GM21360 (cell line): Measurements from ENCODE around the gene WNT9A.

ENCODE experiments used
- ATAC-seq: cut with Tn5 transposase; IDR thresholded peaks from one replicate; pipeline ENCODE4 v1.9.1; 2021; ENCODE audit warnings: mild to moderate bottlenecking, moderate library complexity; ENCODE audit not compliant: unreplicated experiment

Gene WNT9A

DNA sequence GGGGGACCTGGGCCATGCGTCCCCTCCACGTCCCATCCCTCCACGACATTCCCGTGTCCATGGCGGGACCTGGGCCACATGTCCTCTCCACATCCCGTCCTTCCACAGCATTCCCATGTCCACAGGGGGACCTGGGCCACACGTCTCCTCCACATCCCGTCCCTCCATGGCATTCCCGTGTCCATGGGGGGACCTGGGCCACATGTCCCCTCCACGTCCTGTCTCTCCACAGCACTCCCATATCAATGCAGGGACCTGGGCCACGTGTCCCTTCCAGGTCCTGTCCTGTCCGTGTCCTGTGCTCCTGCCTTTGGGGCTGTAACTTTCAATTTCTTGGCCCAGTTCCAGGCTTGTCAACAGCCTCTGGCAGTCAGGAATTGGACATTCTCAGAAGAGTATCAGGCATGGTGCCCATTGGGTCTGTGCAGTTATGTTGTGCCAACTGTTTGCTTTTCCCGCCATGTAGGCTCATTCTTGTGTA lies 47.1 kb downstream of the WNT9A start:
- ATAC-seq, result no peak

DNA sequence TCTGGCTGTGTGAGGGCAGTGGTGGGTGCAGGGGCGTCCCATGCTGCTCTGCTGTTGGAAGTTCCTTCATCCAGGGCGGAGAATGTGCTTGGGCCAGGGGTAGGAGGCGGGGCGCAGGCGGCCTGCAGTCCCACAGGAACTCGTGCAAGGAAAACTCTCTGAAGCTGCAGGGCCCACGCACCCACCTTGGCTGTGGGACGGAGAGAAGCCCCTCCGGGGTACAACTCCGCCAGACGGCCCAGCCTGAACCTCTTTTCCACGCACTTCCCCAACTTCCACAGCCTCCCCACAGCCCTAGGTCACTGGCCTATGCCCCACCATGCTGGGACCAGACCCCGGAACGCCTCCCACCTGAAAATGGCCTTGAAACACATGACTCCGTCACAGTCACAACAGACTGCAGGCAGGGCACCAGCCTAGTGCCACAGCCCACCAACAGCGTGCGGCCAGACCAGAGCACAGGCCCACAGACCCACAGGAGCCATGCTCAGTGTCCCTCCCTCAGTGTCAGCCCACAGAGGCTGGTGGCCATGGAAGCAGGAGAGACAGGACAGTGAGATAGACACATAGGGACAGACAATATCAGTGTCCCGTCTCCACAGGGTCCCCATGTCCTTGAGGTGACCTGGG lies 47.8 kb downstream of the WNT9A start:
- ATAC-seq, result no peak

DNA sequence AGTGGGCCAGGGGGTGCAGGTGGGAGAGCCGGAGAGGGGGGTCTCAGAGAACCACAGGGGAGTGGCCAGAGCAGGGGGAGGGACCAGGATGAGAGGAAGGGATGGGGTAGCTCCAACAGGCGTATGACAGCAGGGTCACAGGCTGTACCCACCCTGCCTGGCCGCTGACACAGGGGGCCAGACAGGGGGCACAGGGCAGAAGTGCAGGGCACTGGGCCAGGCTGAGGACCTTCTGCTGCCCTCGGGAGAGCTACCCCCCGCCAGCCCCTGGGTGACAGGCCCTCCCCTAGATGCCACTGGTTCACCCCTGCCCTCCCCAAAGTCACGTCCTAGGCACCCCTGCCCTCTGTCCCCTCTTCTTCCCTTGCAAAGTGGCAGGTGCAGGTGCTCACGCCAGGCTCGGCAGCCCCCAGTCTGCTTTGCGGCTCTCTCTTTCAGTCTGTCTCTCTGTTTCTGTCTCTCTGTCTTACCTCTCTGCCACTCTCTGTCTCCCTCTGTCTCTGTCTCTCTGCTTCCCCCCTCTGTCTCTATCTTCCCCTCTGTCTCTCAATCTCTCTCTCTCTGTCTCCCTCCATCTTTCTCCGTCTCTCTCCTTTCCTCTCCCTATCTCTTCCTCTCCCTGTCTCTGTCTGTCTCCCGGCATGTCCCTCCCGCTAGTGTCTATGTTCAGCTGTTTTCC lies 48.5 kb downstream of the WNT9A start:
- no peak for ATAC-seq

DNA sequence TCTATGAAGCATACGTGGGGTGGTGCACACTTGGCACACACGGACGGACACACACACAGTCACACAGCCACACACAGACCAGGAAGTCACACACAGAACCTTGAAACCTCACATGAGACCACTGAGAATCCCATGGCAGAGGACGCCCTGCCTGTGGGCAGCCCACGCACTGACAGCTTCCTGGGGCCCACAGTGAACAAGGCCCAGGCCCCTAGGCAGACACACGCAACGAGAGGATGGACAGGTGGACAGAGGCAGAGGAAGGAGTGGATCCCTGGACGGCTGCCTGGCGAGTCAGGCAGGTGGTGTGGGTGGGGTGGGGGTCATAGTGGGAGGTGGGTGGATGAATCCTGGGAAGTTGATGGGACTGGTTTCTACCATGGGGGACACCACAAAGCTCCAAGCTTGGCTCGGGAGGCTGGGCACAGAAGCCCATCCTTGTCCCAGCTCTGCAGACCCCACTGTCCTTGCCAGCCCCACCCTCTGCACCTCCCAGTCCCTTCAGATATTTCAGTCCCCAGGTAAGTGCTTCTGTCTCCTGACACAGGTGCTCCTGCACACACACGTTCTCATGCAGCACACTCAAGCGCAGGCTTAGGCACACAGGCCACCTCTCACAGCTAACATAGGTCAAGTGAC lies 49.1 kb downstream of the WNT9A start:
- ATAC-seq, result no peak

DNA sequence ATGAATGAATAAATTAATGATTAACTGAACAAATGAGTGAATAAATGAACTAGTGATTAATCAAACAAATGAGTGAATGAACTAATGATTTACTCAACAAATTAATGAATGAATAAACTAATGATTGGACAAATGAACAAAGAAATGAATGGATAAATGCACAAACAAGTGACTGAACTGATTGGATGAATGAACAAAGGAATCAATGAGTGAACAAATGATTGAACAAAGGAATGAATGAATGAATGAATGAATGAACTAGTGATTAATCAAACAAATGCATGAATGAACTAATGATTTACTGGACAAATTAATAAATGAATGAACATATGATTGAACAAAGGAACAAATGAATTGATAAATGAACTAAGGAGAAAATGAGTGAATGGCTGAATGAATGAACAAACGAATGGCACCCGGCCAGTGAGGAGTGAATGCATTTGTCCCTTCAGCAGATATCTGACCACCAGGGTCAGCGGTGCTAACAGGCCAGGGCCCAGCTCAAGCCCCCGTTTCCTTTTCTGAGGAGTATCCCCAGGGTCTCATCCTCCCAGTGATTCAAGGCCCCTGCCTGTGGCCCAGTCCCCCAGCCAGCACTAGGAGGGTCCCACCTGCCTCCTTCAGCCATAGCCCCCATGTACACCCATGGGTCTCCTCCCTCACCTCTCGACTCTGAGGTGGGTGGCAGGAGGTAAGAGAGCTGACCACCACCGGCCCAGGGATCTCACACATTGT lies 49.9 kb downstream of the WNT9A start:
- ATAC-seq, result no peak

DNA sequence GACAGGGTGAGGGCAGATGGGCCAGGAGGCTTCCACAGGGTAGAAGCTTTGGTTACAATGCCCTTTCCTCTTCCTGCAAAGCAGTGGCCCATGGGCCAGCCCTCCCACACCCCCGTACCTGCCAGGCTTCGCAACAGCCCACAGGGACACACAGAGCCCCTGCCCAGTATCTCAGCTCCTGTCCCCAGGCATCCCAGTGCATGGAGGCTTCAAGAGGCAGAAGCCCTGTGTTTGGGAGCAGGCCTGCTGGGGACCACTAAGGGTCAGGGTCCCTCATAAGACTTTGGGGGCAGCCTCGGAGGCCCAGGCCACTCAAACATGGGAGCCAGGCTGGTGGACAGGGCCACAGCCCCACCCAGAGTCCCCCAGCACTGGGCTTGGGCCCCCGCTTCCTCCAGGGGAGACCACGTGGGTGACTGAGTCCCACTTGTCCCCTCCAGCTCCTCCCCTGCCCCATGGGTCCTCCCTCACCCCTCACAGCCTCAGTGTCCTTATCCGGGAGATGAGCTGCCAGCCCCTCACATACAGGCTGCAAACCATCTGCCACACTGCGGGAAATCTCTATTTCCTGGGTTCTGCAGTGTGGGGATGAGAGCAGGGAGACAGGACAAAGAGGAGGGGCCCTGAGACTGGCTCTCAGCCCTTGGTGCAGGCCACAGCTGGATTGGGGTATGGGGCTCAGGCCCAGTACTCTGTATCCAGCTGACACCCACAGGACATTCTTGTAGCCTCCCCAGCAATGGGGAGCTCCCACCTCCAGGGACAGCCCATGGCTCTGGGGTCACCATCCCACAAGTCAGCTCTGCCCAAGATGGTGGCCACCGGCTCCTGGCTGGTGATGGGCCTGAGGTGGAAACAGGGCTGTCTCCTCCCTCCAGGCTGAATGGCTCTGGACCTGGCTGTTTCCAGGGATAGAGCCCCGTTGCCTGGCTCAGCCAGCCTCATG lies 50.7 kb downstream of the WNT9A start:
- ATAC-seq, result no peak

DNA sequence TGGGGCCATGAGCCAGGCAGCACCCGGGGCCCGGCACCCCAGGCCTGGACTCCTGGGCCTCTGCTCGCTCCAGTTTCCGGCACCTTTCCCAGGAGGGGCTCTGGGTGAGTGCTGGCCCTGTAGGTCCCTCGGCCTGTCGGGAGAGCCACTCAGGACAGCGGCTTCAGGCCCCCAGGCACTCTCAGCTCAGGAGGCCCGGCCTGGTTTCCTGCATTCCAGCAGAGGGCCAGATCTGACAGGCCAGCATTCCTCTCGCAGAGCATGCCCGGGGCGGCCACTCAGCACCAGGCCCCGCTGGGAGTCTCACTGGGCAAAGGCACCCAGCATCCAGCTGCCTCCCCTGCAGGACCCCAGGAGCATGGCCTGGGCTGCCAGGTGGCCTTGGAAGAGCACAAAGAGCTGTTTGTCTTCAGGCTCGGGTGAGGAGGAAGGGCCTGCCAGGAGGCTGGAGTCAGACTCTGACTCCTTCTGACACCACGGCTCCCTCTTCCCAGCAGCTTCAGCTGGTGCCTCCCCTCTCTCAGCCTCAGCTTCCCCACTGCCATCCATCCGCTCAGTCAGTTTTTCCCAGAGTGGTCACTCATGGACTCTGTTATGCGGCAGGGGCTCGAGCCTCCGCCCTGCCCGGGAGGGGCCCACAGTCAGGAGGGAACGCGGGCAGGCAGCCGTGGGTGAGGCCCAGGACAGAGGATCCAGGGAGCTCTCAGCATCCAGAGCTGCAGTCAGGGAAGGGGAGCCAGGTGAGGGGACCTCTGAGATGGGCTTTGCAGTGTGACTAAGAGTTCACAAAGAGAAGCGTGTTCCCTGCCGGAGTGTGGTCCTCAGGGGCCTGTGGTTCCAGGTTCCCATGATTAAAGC lies 51.7 kb downstream of the WNT9A start:
- ATAC-seq, result no peak

DNA sequence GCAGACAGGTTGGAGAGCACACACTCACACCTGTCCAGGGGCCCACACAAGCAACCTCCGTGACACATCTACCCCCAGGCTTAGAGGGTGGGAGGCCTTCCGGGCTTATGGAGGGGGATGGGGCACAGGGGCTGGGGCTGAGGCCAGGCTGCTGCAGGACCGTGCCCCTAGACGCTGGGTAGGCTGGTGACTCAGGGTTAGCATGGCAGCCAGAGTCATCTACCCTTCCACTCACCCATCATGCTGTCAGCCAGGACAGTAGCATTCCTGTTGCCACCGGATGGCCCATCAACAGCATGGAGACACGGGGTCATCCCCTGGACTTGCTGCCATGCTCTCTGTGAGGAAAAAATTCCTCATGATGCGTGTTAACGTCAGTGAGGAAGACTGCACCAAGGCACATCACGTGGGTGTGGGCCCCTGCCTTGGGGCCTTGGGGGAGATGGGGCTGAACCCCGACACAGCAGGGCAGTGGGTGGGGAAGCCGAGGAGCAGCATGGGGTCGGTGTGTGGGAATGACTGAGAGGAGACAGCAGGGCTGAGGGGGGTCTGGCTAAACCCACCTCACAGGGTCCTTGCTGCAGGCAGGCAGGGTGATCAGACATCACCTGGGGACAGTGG lies 52.8 kb downstream of the WNT9A start:
- ATAC-seq, result no peak

DNA sequence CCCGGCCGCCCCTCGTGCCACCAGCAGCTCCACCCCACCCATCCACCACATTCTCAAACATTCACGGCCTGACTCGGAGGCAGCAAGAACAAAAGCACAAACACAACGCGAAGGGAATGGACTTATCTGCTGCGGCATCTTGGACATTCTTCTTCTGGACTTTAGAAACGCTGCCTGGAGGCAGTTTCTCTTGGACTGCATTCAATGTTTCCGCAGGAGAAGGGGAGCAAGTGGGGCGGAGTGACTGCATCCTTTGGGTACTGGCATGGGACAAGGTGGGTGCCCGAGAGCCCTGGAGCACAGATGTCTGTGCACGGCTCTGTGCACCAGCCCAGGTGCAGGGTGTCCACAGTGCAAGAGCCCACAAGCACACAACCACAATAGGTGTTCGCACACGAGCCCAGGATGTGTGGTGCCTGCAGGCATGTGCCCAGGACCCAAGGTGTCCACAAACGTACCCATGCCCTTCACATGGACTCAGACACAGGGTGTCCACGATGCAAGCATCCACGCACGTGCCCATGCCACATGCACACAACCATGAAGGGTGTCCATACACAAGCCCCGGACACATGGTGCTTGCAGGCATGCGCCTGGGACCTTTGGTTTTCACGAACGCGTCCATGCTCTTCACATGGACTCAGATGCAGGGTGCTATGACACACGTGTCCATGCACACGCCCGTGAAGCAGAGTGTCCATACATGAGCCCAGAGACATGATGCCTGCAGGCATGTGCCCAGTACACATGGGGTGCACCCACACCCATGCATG lies 53.6 kb downstream of the WNT9A start:
- no peak for ATAC-seq

DNA sequence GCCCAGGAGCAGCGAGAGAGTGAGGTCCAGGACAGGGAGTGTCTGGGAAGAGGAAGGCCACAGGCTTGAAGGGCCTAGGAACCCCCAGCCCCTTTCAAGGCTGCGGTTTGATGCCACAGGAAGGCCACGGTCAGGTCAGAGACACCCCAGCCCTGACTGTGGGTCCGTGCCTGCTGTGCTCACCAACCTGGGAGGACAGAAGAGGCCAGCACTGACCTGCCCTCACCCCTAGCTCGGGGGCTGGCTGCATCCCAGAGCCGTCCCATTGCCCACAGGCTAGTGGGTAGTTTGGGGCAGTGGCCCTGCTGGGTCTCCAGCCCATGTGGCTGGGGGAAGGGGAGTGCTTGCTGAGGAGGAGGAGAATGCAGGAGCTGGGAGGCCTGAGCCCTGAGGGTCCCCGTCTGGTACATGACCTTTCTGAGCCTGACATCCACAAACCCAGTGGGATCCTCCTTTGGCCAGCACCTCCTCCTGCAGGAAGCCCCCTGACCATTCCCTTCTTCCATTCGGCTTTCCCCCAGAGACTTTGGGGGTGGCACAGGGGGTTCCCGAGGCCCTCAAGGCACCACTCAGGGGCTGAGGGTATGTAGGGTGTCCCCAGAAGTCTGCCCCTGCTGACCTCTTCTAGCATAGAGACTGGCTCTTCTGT lies 54.3 kb downstream of the WNT9A start:
- ATAC-seq, result no peak

DNA sequence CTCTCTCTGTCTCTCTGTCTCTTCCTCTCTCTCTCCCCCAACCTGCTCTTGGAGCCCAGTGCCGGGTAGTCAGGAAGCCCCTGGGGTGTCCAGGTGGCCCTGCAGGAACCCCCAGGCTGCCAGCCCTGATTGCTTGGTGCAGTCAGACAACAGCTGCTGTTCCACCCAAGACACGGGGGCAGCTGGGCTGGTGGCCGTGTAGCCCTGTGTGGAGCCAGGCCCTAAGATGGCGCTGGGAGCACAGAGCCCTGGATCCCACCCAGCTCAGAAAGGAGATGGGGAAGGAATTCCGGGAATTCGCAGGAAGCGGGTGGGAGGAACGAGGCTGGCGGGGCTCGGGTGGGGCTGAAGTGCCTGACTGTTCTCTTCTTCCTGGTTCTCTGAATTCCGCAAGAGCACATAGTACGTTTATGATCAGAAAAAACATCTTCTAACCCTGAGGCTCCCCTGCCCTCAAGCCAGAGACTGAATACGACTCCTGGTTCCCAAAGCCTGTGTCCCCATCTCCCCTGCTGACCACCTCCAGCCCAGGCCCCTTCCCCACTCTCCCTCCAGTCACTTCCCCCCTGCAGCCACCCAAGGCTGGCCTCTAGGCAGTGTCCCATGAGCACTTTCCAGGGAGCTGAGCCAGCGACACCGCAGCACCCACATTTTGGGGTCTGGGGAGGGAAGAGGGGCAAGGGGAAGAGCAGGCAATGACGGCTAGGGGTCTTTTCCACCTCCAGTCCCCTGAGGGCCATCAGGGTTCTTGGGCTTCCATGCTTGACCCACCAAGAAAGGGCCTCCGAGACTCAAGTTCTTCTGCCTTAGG lies 55.0 kb downstream of the WNT9A start:
- ATAC-seq, result no peak

DNA sequence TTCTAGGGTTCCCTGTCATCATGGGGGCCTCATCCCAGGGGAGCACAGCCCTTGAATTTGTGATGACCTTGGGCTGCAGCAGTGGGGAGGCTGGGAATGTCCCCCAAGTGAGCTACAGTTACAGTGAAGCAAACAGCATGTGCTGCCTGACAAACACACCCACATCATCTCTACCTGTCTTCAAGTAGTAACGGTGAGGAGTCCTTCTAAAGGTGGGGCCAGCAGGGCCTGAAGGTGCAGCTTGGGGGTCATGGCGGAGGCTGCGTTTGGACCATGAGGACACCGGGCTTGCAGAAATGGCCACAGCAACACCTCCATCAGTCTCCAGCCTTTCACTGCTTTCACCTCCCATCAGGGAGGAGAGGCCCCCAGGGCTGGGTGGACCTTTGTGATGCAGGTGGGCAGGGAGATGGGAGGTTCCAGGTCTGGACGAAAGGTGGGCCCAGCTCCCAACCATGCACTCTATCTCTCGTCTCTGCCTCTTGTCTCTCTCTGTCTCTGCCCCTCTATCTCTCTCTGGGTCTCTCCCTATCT lies 55.7 kb downstream of the WNT9A start:
- ATAC-seq, result no peak

DNA sequence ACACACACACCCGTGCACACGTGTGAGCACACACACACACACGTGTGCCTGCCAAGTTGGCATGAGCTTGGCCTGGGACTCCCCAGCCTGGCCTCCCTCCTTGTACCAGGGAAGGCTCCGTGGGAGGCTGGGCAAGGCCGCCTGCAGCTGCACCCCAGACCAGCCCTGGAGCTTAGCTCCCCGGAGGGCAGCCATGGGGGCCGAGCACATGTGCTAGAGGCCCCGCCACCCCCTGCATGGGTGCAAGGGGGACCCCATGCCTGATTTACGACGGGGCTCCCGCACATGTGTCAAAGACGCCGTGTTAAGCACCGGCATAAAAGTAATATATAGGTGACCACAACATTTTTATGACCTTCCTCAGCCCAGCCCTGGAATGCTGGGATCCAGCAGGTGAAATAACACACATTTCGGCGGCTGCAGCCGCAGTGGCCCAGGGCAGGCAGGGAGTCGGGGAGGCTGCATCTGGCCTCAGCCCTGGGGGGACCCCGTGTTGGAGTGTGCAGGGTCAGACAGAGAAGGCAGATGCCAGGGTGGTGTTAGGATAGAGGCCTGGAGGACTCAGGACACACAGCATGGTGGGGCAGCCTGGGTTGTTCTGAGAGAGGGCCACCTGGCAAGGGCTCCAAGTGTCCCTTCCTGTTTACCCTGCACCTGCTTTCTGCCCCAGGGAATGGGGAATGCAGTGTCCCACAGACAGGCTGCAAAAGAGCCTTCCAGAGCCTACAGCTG lies 56.3 kb downstream of the WNT9A start:
- ATAC-seq, result no peak

DNA sequence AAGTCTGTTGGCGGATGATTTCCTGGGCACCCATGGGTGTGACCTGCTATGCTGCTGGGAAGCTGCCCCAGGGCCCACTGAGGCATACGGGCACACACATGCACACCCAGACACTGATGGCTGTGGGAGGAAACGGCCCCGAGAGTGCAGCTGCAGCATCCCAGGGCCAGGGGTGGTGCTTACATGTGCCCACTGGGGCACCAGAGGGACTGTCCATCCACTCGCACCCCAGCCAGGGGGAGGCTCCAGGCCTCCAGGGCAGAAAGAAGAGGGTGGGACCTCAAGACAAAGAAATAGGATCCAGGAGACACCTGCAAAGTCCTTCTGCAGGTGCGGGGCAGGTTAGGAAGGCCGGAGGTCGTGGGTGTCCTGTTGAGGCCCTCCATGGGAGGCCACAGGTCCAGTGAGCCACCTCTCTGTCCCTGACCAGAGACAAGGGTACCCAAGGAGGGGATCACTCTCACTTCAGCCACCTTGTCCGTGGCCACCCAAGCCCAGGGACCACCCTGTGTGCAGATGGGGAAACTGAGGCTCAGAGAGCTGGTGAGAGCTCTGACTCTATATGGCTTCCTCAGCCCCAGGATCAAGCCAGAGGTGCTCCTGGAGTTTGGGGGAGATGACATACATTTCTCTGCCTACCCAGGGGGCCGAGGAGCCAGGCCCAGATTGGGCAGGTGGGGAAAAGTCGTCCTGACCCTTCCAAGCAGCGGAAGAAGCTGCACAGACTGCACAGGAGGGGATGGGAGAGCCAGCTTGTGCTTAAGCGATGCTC lies 57.1 kb downstream of the WNT9A start:
- no peak for ATAC-seq

DNA sequence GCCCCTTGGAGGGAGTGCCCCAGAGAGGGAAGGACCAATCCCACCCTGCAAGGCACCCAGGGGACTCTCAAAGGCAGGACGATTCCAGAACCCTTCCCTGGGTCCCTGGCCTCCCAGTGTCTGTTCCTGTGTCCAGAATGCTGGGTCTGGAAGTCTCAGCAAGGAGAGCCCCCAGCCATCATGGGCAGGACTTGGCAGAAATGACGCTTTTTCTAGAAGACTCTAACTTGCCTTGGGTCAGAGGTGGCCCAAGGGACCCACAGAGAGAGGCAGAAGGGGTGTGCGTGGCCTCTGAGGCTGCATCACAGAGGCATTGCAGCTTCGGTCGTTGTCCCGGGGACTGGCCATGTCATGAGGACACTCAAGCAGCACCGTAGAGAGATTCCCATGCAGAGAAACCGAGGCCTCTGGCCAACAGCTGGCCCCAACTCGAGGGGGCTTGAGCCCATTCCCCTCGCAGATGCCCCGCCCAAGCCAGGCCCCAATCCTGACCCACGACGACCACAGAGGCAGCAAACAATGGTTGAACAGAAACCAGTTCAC lies 57.8 kb downstream of the WNT9A start:
- no peak for ATAC-seq
